Lung (tissue), 12 donors: ENCODE data around the gene PCDH9. TPM values are rescaled to one million over a fixed set of nuclear protein-coding genes. Genes with fewer than 3 reads are reported as not detected.

ENCODE experiments used
- ATAC-seq: fragments of 200-7000 bp; cut with Tn5 transposase; one replicate; pipeline ENCODE4 v1.9.1; 2020; ENCODE audit warnings: moderate number of reproducible peaks; ENCODE audit not compliant: insufficient read depth, low FRiP score
- DNase-seq, 3 donors: peaks; one replicate each; pipeline ENCODE4 v3.0.0-alpha.2; 2013 to 2017
- H3K27ac ChIP-seq, 2 donors: one replicate each; pipeline ENCODE4 v1.5.1; 2013; ENCODE audit warnings: mild to moderate bottlenecking in 2 of 2, moderate library complexity in 2 of 2, control low read depth in 1 of 2, inconsistent platforms in 1 of 2, low read depth in 1 of 2, low read length in 1 of 2
- H3K27me3 ChIP-seq, 3 donors: one replicate each; pipeline ENCODE4 v1.5.1; 2013; ENCODE audit warnings: low read length in 2 of 3; ENCODE audit not compliant: control insufficient read depth in 3 of 3, insufficient read depth in 3 of 3
- H3K36me3 ChIP-seq, 4 donors: one replicate each; pipeline ENCODE4 v1.5.1; 2013; ENCODE audit warnings: low read length in 4 of 4, mild to moderate bottlenecking in 1 of 4, moderate library complexity in 1 of 4; ENCODE audit not compliant: control insufficient read depth in 4 of 4, insufficient read depth in 4 of 4
- H3K4me1 ChIP-seq, 5 donors: one replicate each; pipeline ENCODE4 v1.5.1; 2013; ENCODE audit warnings: low read length in 5 of 5, mild to moderate bottlenecking in 2 of 5, moderate library complexity in 1 of 5; ENCODE audit not compliant: control insufficient read depth in 5 of 5, insufficient read depth in 5 of 5
- H3K4me3 ChIP-seq: one replicate; pipeline ENCODE4 v1.5.1; 2013; ENCODE audit warnings: mild to moderate bottlenecking, control low read depth, moderate library complexity
- H3K9ac ChIP-seq, 2 donors: one replicate each; pipeline ENCODE4 v1.5.1; 2013; ENCODE audit warnings: low read length in 2 of 2, control low read depth in 1 of 2; ENCODE audit not compliant: insufficient read depth in 1 of 2
- H3K9me3 ChIP-seq, 4 donors: one replicate each; pipeline ENCODE4 v1.5.1; 2013; ENCODE audit warnings: low read length in 3 of 4, mild to moderate bottlenecking in 1 of 4, moderate library complexity in 1 of 4; ENCODE audit not compliant: control insufficient read depth in 4 of 4, insufficient read depth in 3 of 4
- WGBS, 2 donors: extraction: QIAGEN DNeasy Blood & Tissue Kit; methylation state at CpG; one replicate each; pipeline ENCODE4 v1.1.7; 2013; 5-methylcytosine and 5-hydroxymethylcytosine counted together
- polyA plus RNA-seq, 2 donors: library from polyadenylated mRNA; stranded (reverse); fragments of 200-250 nt; gene quantifications; one replicate each; pipeline ENCODE4 v1.2.1, GENCODE V29; 2013
- total RNA-seq, 2 donors: library from RNA; depleted of rRNA in 1 of 2; stranded (reverse); fragments of >200 nt in 1 of 2; gene quantifications; one replicate each; pipeline ENCODE4 v1.2.1, GENCODE V29; 2014 to 2021
- TF ChIP-seq, protein P1 (sequence below): IDR thresholded peaks from 2 replicates; pipeline ENCODE4 v1.5.1; 2012; ENCODE audit warnings: mild to moderate bottlenecking; ENCODE audit errors: control extremely low read depth, extremely low read depth
- donor health status: control.
- donor health status: control.
- donor health status: Bipolar disorder and iron deficiency.
- donor health status: healthy.
- donor health status: DM: yes; HTN: yes; CAD: no.

Gene PCDH9
- total and polyA plus RNA-seq, 4 donors: 0.68 to 22.2 (median 4.1) TPM

- Histone ChIP-seq H3K27ac (no peak overlapping the region), H3K4me1 (peaks cover 0 to 5% (median 0%) of the 10 kb centered on the region in 5 donors), H3K9me3 (no peaks in the 10 kb centered on the region), H3K27me3 (no peaks in the 10 kb centered on the region), H3K4me3 (no peak overlapping the region), H3K9ac (no peak overlapping the region), H3K36me3 (no peaks in the 10 kb centered on the region)
- peak in 1 of 3 donors; percentile 42 for DNase-seq
- ATAC-seq: no peak
- WGBS, 2 donors: 72 to 78% methylated on average over 6 of the region's 6 CpGs
- TF ChIP-seq, protein P1, sequence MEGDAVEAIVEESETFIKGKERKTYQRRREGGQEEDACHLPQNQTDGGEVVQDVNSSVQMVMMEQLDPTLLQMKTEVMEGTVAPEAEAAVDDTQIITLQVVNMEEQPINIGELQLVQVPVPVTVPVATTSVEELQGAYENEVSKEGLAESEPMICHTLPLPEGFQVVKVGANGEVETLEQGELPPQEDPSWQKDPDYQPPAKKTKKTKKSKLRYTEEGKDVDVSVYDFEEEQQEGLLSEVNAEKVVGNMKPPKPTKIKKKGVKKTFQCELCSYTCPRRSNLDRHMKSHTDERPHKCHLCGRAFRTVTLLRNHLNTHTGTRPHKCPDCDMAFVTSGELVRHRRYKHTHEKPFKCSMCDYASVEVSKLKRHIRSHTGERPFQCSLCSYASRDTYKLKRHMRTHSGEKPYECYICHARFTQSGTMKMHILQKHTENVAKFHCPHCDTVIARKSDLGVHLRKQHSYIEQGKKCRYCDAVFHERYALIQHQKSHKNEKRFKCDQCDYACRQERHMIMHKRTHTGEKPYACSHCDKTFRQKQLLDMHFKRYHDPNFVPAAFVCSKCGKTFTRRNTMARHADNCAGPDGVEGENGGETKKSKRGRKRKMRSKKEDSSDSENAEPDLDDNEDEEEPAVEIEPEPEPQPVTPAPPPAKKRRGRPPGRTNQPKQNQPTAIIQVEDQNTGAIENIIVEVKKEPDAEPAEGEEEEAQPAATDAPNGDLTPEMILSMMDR: no peak
These were observed 109.1 kb downstream of the PCDH9 start for GRCh38 chr13:67120872-67121531.

- DNase-seq (no peak), ATAC-seq (no peak)
- no peak overlapping the region for H3K9ac ChIP-seq
- H3K9me3 ChIP-seq: no peaks in the 10 kb centered on the region
- no peak overlapping the region for H3K27ac ChIP-seq
- no peak overlapping the region for H3K4me3 ChIP-seq
- no peaks in the 10 kb centered on the region for H3K36me3 ChIP-seq
- 57 to 79% methylated on average over 1 of the region's 1 CpG for WGBS, 2 donors
- H3K4me1 ChIP-seq: peaks cover 0 to 5% (median 0%) of the 10 kb centered on the region in 5 donors
- TF ChIP-seq, protein P1: no peak
- H3K27me3 ChIP-seq: no peaks in the 10 kb centered on the region
These were observed 110.6 kb downstream of the PCDH9 start for GRCh38 chr13:67119481-67119894.

- DNase-seq (no peak), ATAC-seq (no peak)
- TF ChIP-seq, protein P1: no peak
- H3K4me3 ChIP-seq: no peak overlapping the region
- no peaks in the 10 kb centered on the region for H3K9me3 ChIP-seq
- H3K36me3 ChIP-seq: no peaks in the 10 kb centered on the region
- no peak overlapping the region for H3K27ac ChIP-seq
- no peaks in the 10 kb centered on the region for H3K27me3 ChIP-seq
- peaks cover 0 to 5% (median 0%) of the 10 kb centered on the region in 5 donors for H3K4me1 ChIP-seq
- WGBS, 2 donors: 85 to 89% methylated on average over 1 of the region's 1 CpG
- H3K9ac ChIP-seq: no peak overlapping the region
These were observed 111.9 kb downstream of the PCDH9 start for GRCh38 chr13:67118277-67118676.
